ENCODE measurements around the gene BRINP3.

- no peak for TF ChIP-seq CTCF (IDR thresholded peaks at IDR 0.05)
- no peak for TF ChIP-seq POLR2A (IDR thresholded peaks at IDR 0.05)
Observed at GRCh38 chr1:190328361-190328760, 149.3 kb downstream of the BRINP3 start.

All from Peyer's patch (tissue), 4 donors.